ENCODE results near the gene UNG.

Gene UNG

DNA sequence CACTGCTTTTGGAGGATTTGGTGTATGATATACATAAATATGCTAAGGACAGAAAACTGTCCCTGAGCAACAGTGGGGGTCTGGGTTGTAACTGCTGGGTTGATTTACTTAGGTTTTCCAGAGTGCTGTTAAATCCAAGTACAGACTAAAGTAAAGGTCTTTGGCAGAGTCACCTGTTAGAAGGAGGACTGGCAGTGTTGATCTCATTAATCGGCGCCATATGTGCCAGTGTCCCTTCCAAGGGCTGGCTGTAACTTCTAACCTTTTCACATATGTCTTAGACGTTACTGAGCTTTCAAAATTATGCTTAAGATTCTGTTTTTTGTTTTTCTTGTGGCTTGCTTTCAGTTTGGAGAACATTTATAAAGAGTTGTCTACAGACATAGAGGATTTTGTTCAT lies 5.1 kb downstream of the UNG start:
- H3K4me3 ChIP-seq (ENCODE audit: low read depth, low read length): no peak overlapping the region

DNA sequence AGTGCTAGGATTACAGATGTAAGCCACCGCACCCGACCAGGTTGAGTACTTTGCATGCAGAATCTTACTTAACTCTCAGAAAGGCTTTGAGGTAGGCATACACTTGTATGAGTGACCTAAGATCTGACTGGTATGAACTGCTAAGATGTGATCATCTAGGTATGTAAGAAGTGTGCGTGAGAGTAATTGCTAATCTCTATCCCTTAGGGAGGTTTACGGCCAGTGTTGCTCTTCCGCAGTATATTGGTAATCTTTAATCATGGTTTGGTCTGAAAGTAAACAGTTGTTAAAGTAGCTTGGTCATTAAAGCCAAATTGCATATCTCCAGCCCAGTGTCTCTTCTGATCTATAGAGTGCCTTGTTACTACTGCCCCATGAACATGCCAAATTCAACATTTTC lies 7.8 kb downstream of the UNG start:
- no peak overlapping the region for H3K4me3 ChIP-seq (ENCODE audit: low read depth, low read length)
- TF ChIP-seq, protein P1, sequence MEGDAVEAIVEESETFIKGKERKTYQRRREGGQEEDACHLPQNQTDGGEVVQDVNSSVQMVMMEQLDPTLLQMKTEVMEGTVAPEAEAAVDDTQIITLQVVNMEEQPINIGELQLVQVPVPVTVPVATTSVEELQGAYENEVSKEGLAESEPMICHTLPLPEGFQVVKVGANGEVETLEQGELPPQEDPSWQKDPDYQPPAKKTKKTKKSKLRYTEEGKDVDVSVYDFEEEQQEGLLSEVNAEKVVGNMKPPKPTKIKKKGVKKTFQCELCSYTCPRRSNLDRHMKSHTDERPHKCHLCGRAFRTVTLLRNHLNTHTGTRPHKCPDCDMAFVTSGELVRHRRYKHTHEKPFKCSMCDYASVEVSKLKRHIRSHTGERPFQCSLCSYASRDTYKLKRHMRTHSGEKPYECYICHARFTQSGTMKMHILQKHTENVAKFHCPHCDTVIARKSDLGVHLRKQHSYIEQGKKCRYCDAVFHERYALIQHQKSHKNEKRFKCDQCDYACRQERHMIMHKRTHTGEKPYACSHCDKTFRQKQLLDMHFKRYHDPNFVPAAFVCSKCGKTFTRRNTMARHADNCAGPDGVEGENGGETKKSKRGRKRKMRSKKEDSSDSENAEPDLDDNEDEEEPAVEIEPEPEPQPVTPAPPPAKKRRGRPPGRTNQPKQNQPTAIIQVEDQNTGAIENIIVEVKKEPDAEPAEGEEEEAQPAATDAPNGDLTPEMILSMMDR (IDR thresholded peaks at IDR 0.05; ENCODE audit: low read depth, low read length): no peak

More for the DNA sequence above, 5.1 kb downstream of the UNG start:
- TF ChIP-seq, protein P1 (IDR thresholded peaks at IDR 0.05; ENCODE audit: low read depth, low read length): no peak

DNA sequence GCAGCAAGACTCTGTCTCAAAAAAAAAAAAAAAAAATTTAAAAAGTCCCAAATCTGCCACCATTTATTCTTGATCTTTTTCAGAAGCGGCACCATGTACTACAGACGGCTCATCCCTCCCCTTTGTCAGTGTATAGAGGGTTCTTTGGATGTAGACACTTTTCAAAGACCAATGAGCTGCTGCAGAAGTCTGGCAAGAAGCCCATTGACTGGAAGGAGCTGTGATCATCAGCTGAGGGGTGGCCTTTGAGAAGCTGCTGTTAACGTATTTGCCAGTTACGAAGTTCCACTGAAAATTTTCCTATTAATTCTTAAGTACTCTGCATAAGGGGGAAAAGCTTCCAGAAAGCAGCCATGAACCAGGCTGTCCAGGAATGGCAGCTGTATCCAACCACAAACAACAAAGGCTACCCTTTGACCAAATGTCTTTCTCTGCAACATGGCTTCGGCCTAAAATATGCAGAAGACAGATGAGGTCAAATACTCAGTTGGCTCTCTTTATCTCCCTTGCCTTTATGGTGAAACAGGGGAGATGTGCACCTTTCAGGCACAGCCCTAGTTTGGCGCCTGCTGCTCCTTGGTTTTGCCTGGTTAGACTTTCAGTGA lies 12.5 kb downstream of the UNG start:
- no peak overlapping the region for H3K4me3 ChIP-seq (ENCODE audit: low read depth, low read length)
- TF ChIP-seq, protein P1 (IDR thresholded peaks at IDR 0.05; ENCODE audit: low read depth, low read length): no peak

DNA sequence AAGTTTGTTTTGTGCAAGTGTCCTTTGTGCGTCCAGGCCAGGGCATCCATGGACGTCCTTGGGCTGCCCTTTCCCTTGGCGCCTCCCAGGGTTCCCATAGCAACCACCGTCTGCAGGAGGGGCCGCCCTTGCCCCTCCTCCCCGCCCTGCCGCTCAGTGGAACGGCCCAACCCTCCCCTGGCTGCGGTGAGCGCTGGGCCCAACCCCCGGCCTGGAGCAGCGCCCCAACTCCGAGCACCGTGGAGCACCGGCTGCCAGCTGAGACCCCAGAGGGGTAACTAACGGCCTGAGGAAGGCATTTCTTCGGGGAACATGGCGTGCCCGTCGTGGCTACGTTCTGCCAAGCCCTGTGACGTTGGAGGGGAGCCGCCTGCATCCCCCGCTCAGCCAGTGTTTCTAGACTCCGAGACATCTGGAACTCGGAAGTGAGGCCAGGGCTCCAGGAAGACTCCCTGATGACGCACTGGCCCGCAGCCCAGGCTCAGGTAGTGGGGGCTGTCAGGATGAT lies 13.6 kb downstream of the UNG start:
- TF ChIP-seq, protein P1 (IDR thresholded peaks at IDR 0.05; ENCODE audit: low read depth, low read length): no peak
- peak overlapping the region; percentile 65 for H3K4me3 ChIP-seq (ENCODE audit: low read depth, low read length)

- H3K4me3 ChIP-seq (ENCODE audit: low read depth, low read length): no peak overlapping the region
Measured at GRCh38 chr12:109112720-109113465, 15.5 kb downstream of the UNG start.

GRCh38 chr12:109113661-109114321 lies 16.4 kb downstream of the UNG start:
- TF ChIP-seq, protein P1 (IDR thresholded peaks at IDR 0.05; ENCODE audit: low read depth, low read length): no peak
- no peak overlapping the region for H3K4me3 ChIP-seq (ENCODE audit: low read depth, low read length)

More at GRCh38 chr12:109112720-109113465, 15.5 kb downstream of the UNG start:
- TF ChIP-seq, protein P1 (IDR thresholded peaks at IDR 0.05; ENCODE audit: low read depth, low read length): no peak
